GM18951 (cell line): ENCODE results near the gene FAF2.

Experiments
- POLR2A ChIP-seq: IDR thresholded peaks from 4 replicates; pipeline ENCODE4 v1.6.1; 2011; ENCODE audit warnings: mild to moderate bottlenecking; ENCODE audit not compliant: insufficient read length, insufficient read depth; ENCODE audit errors: extremely low read depth
- in situ Hi-C: fragments of 300-500 bp; cut with MboI; formaldehyde crosslinking; loops from one replicate; pipeline ENCODE4 v1.12.0; 2022; ENCODE audit warnings: low sequenced_read_pairs, mixed read lengths, inconsistent platforms; ENCODE audit not compliant: unreplicated experiment

The FAF2 gene

GRCh38 chr5:176514244-176514950 is 66.2 kb downstream of the FAF2 start:
- in situ Hi-C loops = no loop called here
- TF ChIP-seq POLR2A = no peak

DNA sequence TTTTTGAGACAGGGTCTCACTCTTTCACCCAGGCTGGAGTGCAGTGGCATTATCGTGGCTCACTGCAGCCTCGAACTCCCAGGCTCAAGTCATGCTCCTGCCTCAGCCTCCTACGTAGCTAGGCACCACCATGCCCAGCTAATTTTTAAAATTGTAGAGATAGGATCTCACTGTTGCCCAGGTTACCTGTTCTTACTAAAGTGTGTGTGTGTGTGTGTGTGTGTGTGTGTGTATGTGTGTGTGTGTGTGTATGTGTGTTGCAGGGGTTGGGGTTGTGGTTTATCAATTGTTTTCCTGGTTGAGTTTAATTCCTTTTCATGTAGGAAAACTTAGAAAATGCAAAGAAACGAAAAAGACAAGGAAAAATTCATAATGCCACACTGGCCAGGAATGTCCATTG is 67.2 kb downstream of the FAF2 start:
- TF ChIP-seq POLR2A = no peak

DNA sequence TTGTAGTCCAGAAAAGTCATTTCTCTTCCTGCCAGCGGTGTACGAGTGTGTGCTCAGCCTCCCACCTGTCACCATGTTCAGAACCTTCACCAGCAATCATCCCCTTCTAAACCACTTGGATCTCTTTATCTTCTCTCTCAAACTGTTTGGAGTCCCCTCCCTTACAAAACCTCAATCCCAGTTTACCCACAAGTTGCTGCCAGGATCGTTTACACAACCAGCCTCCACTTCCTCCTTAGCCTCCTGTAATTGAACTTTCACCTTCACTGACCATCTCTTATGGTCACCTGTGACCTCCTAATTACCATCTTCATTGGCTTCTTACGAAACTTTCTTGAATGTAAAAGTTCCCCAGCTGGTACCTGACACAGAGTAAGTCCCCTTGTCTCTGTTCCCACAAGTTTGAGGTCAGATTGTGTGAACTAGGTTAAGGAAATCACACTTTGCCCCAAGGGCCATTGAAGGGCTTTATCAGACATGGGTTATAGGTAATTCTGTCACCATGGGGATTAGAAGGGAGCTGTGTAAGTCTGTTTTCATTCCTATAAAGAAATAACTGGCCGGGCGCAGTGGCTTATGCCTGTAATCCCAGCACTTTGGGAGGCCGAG is 69.0 kb downstream of the FAF2 start:
- in situ Hi-C loops = no loop called here
- no peak for TF ChIP-seq POLR2A

More for the DNA sequence above, 67.2 kb downstream of the FAF2 start:
- in situ Hi-C loops = no loop called here

- TF ChIP-seq POLR2A = no peak
Measured at GRCh38 chr5:176519810-176520720, 71.9 kb downstream of the FAF2 start.

DNA sequence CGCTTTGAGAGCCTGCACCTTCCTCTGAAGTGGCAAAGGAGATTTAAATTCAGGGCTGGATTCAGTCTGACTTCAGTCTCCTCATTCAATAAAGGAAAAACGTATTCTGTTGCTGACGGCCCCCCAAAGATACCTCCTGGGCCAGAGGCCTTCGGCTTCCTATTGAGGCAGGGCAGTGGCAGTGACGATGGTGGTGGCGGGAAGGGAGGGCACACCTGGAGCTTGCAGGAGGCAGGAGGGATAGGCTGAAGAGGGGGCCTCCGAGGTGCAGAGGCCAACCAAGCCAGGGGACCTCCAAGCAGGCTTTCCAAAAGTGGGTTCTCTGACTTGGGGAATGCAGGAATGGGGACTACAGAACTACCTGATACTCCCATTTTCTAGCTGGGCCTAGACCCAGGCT is 73.1 kb downstream of the FAF2 start:
- no peak for TF ChIP-seq POLR2A
- in situ Hi-C loops = no loop called here

More at GRCh38 chr5:176519810-176520720, 71.9 kb downstream of the FAF2 start:
- in situ Hi-C loops = no loop called here

GRCh38 chr5:176521699-176522263 is 73.6 kb downstream of the FAF2 start:
- in situ Hi-C loops = no loop called here
- no peak for TF ChIP-seq POLR2A

DNA sequence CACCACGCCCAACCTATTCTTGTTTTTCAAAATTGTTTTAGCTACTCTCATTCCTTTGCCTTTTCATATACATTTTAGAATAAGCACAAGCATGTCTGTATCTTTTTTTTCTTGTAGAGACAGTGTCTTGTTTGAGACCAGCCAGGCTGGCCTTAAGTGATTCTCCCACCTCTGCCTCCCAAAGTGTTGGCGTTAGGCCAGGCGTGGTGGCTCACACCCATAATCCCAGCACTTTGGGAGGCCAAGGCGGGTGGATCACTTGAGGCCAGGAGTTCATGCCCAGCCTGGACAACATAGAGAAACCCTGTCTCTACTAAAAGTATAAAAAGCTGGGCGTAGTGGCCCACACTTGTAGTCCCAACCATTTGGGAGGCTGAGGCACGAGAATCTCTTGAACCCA is 76.0 kb downstream of the FAF2 start:
- TF ChIP-seq POLR2A = no peak
- in situ Hi-C loops = no loop called here

- TF ChIP-seq POLR2A = no peak
- in situ Hi-C loops = no loop called here
Measured at GRCh38 chr5:176524987-176525386, 76.8 kb downstream of the FAF2 start.

DNA sequence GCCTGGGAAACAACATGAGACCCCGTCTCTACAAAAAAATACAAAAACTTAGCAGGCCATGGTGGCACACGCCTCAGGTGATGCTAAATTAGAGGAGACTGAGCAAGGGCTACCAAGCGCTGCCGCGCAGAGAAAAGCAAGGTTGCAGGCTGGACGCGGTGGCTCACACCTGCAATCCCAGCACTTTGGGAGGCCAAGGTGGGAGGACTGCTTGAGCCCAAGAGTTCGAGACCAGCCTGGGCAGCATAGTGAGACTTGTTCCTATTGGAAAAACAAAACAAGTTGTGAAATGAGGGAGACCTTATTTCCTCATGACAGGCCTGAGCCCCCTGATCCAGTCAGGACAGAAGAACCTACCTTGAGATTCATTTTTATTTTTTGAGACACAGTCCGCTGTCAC is 77.5 kb downstream of the FAF2 start:
- in situ Hi-C loops = no loop called here
- no peak for TF ChIP-seq POLR2A

DNA sequence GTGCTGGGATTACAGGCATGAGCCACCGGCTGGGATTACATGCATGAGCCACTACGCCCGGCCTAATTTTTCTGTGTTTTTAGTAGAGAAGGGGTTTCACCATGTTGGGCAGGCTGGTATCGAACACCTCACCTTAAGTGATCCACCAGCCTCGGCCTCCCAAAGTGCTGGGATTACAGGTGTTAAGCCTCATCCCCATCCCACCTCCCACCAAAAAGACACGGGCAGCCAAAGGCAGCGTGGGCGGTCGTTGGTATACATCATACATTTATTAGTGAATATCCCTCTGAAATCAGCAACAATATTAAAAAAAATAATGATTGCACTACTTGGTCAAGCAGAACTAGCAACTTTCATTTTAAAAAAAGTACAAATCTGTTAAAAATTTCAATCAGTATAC is 78.3 kb downstream of the FAF2 start:
- in situ Hi-C loops = no loop called here
- no peak for TF ChIP-seq POLR2A

DNA sequence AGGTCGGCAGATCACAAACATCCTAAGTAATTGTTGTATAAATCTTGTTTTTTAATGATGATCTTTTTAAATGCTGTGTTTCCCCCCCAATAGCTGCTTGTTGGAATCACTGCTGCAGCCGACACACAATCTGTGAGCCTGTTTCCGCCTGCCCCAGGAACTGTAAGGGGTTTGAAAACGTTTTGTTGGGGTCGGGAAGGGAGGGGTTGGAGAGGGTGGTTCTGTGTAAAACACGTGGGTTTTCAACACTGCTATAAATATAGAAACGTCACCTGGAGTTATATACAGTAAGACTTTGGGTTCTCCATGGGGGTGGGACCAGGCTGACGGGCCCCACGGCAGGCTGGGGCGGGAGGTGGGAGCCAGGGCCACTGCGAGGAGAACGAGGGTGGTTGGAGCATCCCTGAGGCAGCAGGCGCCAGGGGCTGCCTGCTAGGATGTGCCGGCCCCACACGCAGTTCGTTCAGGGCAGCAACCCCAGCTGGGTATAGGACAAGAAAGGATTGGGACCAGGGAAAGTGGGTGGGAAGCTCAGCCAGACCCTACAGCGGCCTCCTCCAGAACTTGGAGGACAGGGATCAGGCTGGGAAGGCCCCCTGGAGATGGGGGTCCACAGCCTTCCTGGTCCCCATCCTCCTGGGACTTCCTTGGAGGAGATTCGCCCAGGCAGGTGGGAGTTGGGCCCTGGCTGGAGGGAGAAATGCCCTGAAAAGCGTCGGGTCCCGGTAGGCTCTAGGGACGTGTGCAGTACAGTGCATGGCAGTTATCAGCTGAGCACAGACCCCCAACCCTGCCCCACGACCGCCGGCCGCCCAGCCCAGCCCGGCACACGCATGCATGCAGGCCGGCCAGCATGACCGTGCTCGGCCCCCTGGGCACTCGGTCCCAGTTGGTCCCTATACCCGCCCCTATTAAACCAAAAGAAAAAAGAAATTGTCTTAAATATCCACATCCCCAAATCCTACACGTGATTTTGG is 79.3 kb downstream of the FAF2 start:
- TF ChIP-seq POLR2A = no peak
- in situ Hi-C loops = no loop called here

DNA sequence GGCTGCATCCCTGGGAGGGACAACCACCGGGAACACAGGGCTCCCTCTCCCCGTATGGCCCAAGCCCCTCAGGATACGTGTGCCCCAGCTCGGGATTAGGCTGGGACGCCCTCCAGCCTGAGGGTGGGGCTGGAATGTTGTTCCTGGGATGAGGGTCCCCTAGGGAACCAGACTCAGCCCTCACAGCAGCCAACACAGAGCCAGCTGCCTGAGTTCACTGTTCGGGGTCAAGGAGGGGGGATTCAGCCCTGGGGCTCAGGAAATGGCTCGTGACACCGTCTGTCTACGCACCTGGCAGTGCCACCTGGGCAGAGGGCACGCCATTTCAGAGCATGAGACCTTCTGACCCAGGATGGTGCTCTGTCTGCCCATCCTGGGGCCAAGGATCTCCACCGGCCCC is 80.1 kb downstream of the FAF2 start:
- in situ Hi-C loops = no loop called here

More for the DNA sequence above, 80.1 kb downstream of the FAF2 start:
- no peak for TF ChIP-seq POLR2A
